Fibroblast of skin of abdomen (primary cell): ENCODE measurements around the gene PKNOX2.
A peak's percentile ranks its signal among the peaks of the same experiment; 100 is the strongest.

Source experiments
- DNase-seq: peaks from one replicate; pipeline ENCODE4 v3.0.0-alpha.2; 2013

The PKNOX2 gene

GRCh38 chr11:125174057-125174456 is 9.5 kb downstream of the PKNOX2 start:
- no peak for DNase-seq

GRCh38 chr11:125174686-125175085 is 10.1 kb downstream of the PKNOX2 start:
- no peak for DNase-seq

- DNase-seq = no peak
These were observed 10.6 kb downstream of the PKNOX2 start for GRCh38 chr11:125175166-125175565.

- no peak for DNase-seq
These were observed 11.5 kb downstream of the PKNOX2 start for GRCh38 chr11:125175896-125176575.

- no peak for DNase-seq
These were observed 12.3 kb downstream of the PKNOX2 start for GRCh38 chr11:125176866-125177265.

GRCh38 chr11:125177543-125177942 is 13.0 kb downstream of the PKNOX2 start:
- no peak for DNase-seq

- no peak for DNase-seq
These were observed 14.8 kb downstream of the PKNOX2 start for GRCh38 chr11:125179346-125179745.

- DNase-seq = no peak
These were observed 15.3 kb downstream of the PKNOX2 start for GRCh38 chr11:125179895-125180294.

GRCh38 chr11:125180413-125181305 is 16.1 kb downstream of the PKNOX2 start:
- no peak for DNase-seq

GRCh38 chr11:125182573-125182972 is 18.0 kb downstream of the PKNOX2 start:
- no peak for DNase-seq

GRCh38 chr11:125183641-125184040 is 19.1 kb downstream of the PKNOX2 start:
- no peak for DNase-seq

- DNase-seq = no peak
These were observed 23.5 kb downstream of the PKNOX2 start for GRCh38 chr11:125188021-125188420.

- DNase-seq = no peak
These were observed 26.0 kb downstream of the PKNOX2 start for GRCh38 chr11:125190566-125190965.

GRCh38 chr11:125192183-125192582 is 27.6 kb downstream of the PKNOX2 start:
- DNase-seq = no peak

GRCh38 chr11:125192717-125193415 is 28.3 kb downstream of the PKNOX2 start:
- no peak for DNase-seq

- no peak for DNase-seq
These were observed 28.8 kb downstream of the PKNOX2 start for GRCh38 chr11:125193416-125193726.

- DNase-seq = no peak
These were observed 29.3 kb downstream of the PKNOX2 start for GRCh38 chr11:125193841-125194240.

GRCh38 chr11:125199915-125200314 is 35.4 kb downstream of the PKNOX2 start:
- no peak for DNase-seq

GRCh38 chr11:125200441-125200840 is 35.9 kb downstream of the PKNOX2 start:
- DNase-seq = no peak

- DNase-seq = no peak
These were observed 37.1 kb downstream of the PKNOX2 start for GRCh38 chr11:125201525-125202141.

GRCh38 chr11:125202362-125202880 is 37.9 kb downstream of the PKNOX2 start:
- peak; percentile 8 for DNase-seq

- DNase-seq = no peak
These were observed 38.4 kb downstream of the PKNOX2 start for GRCh38 chr11:125202977-125203376.
